Hypothalamus (tissue), 51 donors: ENCODE measurements around the gene ITPR1.

Experiments used
- DNase-seq, 51 donors: peaks; one replicate each; lab custom pipeline; 2025; lab: John Stamatoyannopoulos, UW

The ITPR1 gene

DNA sequence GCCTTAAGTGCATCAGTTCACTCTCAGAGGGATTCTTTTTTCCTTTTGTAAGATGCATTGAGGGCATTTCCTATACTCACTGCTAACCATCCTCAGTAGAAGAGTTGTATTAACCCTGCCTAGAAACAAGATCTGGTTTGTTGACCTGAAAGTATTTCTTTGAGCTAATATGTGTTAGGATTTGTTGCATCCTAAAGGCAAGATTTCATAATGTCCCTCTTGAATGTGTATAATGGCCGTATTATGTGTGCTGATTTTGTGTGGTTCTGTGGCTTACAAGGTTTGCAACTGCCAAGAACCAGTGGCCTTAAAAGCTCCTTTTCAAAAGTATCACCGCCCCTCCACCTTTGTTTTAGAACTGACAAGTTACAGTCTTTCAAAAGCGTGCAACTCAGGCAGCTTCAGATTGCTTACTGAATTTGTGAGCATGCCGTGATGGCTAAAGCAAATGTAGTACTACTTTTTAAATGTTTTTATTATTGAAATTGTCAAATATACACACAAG, 304.1 kb downstream of the ITPR1 start:
- DNase-seq, result no peak

DNA sequence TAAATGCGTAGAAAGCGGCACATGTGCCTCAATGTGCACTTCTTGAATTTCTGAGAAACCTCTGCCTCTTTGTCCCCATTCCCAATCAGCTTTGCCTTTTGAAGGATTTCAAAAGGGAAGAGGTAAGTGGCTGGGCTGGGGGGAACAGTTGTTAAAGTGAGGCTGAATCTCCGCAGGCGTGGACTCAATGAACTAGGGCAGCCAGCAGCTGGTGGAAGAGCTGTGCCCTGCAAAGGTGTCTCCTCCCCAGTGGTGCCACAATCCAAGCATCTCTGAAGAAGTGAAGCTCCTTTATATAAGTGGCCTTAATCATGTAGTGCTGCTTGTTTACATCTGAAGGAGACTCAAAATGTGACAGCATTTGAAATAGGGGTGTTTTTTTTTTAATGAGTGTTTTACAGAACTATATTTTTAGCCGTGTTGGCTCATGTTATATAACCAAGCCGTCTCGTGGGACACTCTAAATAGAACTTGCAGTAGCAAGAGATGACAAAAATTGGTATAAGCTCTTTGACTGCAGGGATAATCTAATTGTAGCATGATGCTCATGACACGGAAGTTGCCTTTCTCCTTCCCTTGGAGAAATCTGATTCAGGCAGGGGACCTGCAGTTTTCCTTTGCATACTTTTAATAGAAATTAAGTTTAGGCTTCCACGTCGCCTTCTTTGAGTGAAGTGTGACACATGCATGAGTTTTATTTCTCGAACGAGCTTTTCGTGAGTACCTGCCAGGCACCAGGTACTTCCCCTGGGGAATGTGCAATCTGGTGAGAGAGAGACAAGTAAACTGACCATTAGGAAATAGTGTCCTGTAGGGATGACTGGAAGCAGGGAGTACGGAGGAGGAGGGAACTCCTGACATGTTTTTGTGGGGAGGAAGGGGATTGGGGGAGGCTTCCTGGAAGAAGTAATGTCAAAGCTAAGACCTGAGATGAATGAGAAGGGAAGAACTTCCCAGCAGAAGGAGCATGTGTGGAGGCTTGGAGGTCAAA, 306.4 kb downstream of the ITPR1 start:
- DNase-seq, result peak in 1 of 51 donors; percentile 17

DNA sequence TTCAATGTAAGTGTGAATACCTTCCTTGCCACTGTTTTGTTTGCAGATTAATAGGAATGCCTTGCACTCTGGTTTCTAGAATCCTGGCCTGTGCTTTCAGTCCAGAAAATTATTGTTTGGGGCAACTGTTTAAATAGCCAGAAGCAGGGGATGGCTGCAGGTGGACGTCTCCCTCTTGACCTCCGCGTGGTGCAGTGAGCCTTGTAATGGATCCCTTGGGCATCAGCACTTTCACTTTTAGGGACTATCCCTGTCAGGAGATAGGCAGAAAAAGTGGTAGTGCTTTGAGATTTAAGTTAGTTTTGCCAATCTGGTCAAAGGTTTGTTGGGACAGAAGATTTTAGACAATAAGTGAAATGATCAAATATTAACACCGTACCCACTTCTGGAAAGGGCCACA, 307.4 kb downstream of the ITPR1 start:
- no peak for DNase-seq

DNA sequence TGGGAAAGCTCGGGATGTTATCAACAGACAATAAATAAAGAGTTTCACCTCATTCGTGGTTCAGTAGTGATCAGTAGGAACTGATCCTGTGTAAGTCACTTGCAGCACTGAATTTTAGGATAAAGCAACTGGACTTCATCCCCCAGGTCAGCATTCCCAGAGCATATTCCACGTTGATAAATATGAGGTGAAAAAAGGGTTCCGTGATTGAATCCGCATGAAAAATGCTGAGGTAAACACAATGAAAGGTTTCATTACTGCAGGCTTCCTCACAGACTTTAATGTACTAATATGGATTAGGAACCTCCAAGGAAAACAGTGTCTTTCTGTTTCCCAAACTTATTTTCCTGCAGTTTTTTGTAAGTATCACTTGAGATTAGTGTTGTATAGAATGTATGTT, 308.7 kb downstream of the ITPR1 start:
- DNase-seq, result no peak

DNA sequence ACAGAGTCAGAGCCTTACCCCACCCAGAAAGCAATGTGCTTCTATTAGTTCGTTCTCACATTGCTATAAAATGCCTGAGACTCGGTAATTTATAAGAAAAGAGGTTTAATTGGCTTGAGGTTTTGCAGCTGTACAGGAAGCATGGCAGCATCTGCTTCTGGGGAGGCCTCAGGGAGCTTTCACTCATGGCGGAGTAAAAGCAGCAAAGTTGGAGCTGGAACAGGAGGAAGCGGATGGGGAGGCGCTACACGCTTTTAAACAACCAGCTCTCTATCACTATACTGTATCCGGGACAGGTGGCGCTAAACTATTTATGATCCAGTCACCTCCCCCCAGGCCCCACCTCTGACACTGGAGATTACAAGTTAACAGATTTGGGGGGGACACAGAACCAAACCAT, 309.8 kb downstream of the ITPR1 start:
- DNase-seq, result no peak

DNA sequence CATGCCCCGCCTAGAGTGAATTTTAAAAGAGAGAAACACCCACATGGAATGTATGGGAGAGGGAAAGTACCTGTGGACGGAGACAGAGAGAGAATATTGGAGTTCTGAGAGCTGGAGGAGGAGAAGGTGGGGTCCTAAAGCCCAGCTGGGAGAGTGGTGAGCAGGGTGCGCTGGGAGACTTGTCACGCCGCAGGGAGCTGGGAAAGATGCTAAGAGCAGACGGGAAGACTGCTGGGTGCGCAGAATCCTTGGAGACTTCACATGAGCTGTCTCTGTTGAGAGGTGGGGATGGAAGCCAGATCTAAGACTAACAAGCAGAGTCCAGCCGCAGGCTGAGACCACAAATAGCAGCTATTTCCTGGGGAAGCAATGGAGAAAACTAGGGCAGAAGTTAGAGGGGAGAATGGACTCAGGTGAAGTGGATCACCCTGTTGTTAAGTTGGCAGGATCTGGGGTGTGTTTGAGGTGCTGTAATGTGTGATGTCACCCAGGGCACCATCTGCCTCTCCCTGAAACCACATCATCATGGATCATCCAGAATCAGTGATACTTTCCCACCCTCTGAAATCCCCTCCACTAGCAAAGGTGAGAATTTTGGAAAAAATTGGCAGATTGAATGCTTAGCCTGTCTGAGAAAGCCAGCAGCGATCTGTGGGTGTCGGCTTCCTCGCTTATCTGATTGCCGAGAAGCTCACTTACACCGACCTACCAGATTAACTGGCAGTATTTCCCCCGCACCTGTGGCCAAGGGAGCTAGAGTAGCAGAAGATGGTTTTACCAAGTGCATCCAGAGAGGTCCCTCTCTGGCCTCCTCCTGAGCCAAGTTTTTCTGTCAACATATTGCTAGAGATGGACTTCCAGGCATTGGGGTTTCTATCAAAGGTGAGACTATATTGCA, 311.3 kb downstream of the ITPR1 start:
- no peak for DNase-seq

DNA sequence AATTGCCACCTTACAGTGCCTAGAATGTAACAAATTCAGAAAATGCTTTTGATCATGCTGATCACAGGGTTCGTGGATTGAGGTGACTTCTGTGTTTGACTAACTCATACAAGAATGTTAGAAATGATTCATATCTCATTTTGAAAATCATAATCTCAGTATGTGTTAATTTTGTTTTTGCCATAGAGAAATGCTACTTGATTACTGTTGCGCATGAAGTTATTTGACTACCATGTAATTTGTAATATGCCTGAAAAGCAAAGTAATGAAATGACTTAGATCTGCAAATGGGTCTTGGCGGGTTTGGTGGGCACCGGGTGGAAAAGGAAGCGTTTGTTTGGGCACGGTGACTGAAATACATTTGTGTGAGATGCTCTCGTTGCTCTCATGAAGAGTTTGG, 312.5 kb downstream of the ITPR1 start:
- DNase-seq, result no peak

DNA sequence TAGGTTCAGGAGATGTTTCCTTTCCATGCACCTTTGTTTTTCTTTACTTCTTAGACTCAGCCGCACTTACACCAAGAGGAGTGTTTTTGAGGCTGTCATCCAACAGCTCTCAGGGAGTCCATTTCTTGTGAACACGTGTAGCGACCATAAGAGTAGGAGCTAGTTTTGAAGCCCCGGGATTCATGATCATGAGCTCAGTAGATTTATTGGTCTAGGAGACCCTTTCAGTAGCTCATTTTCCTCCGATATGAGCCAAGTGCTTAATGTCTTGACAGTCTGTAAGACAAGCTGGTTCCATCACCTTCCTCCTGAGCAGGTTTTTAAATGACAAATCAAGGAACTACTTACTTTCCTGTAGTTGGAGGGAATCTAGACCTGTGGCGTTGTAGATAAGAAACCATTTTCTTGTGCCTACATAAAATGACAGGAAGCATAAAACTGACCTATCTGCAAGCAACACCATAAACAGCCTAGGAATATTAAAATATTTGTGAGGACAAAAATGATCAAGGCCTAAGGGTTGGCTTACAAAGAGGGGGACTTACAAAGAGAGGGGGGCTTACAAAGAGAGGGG, 313.5 kb downstream of the ITPR1 start:
- DNase-seq, result no peak

DNA sequence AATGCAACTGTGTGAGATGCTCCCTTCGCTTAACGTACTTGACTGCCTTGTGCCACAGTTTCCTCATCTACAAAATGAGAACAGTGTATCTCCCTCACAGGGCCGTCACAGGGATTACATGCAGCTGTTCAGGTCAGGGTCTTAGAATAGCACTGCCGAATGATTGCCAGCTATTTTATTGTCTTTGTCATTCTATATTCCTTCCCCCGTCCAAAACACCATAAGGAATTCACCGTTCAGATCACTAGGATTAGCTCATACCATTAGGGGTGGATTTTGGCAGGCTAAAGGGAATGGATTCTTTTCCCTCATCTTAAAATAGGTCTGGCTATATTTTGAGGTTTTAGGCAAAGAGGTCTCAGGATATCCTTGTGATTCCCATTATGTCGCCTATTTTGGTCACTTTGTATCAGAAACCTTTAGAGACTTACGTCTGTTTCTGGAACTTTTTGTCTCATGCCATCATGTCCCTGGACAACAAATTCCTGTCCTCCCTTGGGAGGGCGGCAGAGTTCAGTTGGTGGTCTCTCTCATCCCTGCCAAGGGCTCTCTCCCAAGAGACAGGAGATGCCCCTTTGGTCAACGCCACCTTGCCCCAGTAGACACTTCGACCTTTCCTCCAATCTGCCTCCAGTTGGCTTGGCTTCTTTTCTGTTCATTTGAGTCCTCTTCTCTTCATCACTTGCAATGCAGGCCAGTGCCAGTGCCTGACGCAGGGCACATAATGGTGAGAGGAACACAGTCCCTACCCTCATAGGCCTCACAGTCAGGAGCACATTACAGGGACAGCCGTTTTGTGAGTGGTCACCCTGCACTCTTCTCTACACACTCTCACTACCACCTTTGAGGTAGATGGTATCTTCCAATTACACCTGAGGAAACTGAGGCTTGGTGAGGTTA, 314.5 kb downstream of the ITPR1 start:
- no peak for DNase-seq

DNA sequence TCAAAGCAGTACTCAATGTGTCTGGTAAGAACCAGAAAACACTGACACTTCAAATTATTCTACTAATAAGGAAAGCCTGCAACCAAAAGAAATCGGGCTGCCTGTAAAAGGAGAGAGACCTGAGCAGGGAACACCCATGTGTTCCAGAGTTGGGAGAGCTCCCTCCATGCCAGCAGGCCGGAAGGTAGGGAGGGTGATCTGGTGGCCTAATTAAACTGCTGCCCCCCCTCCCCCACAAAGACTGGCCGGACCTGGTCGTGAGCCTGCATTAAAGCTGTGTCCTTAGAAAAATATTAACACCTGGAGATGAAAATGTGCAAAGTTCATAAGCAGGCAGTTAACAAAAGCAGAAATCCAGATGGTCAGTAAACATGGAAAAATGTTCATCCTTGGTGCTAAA, 315.5 kb downstream of the ITPR1 start:
- no peak for DNase-seq

DNA sequence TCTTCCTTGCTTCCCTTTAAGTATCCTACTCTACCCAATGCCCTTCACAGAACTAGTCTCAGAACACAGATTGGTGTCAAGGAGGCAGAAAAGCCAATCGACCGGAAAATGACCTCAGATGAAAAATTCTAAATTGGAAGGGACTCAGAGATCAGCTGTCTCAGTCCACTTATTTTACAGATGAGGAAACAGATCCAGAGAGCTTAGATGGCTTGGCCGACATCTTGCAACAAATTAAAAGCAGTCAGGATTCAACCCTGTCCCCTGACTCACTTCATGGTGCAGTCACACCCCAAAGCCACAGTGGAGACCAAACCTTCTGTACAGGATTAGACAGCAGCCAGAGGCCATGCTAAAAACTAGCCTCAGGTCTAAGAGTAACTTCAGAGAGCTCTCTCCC, 316.8 kb downstream of the ITPR1 start:
- DNase-seq, result no peak

DNA sequence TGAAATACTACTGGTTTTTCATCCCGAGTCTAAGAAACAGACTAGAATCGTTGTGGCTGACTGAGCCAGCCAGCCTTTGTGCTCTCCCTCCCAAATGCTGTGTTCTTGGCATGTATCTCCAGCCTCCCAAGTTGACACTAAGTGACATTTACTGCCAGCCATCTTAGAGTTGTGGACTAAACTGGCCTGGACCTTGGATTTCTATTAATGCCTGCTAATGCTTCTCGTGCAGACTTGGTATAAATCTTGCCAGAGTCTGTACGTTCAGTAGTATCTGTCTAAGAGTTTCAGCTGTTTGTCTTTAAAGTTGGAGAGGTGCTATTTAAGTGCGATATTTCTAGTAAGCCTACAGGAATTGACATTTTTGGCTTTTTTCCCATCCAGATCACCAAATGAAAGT, 319.4 kb downstream of the ITPR1 start:
- DNase-seq, result peak in 2 of 51 donors; percentile 10 to 15

DNA sequence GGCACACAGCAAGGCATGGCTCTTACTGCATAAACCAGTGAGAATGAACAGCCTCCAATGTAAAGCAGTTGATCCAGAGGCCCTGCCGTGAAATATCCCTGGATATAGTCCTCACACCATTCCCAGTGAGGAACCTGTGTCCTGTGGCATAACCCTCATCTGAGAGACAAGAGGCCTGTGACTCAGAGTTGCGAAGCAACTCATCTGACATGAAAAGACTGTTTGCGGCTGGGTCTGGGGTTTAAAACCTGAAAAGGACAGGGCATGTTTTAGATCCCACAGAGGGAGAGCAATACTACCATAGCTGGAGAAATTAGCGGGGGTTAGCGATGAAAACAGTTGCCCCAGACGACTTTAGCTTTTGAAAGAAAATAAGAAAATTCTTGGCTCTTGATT, 320.8 kb downstream of the ITPR1 start:
- no peak for DNase-seq

DNA sequence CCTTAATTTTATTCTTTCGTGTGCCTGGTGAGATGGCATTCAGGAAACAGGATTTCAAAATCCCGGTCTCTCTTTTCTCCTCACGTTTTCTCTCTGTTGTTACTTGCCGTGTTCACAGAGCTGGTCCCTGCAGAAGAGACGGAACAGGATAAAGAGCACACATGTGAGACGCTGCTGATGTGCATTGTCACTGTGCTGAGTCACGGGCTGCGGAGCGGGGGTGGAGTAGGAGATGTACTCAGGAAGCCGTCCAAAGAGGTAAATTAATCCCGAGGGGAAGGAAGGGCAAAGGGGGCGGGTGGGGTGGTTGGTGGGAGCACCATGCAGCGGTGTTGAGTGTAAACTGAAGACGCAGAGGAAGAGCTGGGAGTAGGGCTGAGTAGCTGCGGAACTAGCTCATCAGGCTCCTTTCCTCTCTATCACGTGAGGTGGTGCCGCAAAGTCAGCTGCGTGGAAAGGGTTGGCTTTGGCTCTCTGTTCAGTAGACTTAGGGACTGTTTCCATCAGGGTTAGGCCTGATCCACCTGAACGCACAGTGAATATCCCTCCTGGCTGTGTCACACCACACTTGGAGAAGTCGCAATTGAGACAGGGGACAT, 321.3 kb downstream of the ITPR1 start:
- peak in 4 of 51 donors; percentile 13 to 72 (median 27) for DNase-seq

DNA sequence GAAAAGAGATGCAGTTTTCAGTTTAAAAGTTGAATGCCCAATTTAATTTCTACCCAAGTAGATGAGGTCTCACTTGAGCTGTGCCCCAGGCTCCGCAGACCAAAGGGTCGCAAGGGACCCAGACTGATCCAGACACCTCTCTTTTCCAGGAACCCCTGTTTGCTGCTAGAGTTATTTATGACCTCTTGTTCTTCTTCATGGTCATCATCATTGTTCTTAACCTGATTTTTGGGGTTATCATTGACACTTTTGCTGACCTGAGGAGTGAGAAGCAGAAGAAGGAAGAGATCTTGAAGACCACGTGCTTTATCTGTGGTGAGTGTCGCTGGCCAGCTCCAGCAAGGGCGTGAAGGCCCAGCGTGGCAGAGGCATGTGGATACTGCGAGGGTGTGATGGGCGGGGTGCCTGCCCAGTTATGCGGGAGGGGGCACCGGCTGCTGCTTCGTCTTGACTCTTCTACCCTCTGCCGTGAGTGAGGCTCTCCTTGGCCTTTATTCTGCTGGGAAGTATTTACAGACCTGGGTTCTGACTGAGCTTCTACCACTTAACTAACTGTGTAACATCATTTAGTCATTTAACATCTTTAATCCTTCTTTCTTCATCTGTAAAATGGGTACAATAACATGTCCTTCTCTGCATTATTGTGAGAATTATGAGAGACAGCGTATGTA, 321.9 kb downstream of the ITPR1 start:
- DNase-seq, result no peak

DNA sequence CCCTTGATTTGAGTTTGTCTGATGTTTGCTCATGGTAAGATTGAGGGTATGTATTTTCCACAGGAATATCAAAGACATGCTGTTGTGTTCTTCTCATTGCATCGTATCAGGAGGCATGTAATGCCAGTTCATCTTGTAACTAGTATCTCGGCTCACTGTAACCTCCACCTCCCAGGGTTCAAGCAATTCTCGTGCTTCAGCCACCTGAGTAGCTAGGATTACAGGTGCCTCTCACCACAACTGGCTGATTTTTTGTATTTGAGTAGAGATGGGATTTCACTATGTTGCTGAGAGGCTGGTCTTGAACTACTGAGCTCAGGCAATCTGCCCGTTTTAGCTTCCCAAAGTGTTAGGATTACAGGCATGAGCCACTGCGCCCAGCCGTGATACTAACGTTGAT, 323.2 kb downstream of the ITPR1 start:
- DNase-seq, result no peak

DNA sequence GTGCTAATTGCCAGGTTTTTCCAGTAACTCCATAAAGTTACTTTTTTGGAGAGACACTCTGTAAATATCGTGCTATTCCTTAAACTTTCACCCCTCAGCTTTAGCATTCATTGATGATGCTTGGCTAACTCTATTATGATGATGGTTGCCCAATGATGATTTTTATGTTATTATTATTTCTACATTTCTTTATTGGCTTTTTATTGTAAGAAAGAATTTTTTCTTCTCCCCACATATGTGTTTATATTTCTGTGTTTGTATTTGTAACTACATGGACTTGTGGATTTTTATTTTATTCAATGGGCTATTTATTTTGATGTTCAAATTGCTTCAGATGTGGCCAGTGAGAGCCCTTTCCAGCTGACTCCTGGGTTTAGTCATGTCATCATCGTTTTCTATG, 323.6 kb downstream of the ITPR1 start:
- DNase-seq, result no peak

DNA sequence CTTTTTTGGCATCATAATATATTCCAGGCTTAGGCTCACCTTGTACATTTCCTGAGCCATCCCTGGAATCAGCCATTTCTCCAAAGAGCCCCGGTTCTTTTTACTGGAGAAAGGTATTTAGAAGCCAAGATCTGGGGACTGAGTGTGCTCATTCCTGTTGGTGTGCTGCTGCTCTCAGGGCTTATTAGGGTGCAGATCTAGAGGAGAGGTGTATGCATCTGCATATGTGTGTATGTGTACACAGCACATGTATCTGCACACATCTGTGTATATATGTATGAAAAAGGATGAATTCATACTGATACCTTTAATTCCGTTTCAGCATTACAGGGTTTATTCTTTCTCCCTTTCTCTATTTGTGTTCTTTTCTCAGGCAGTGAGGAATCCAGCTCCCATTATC, 324.0 kb downstream of the ITPR1 start:
- no peak for DNase-seq

DNA sequence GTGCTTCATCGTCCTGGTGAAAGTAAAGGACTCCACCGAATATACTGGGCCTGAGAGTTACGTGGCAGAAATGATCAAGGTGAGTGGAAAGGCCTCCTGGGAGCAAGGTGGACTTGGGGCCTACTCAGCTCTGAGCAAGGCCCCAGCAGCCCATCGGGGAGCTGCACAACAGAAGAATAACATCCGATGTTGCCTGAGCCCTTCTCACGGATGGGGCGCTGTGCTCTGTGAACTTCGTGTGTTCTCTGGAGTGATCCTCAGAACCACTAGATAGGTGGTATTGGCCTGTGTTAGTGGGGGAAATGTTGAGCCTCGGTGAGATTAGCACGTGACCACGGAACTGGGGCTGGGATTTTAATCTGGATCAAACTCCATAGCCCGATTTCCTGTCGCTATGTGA, 325.0 kb downstream of the ITPR1 start:
- no peak for DNase-seq
